ENCODE measurements around the gene GPI. TPM values are rescaled to one million over a fixed set of nuclear protein-coding genes. Genes with fewer than 3 reads are reported as not detected.

Gene GPI
- 263 and 319 TPM in 2 replicates for total RNA-seq (2014; rRNA removed)
- percentile 75 among the genes with signal in this experiment for Bru-seq, nascent RNA
- BruChase-seq, experiment 1, labeled RNA remaining after a 6-hour chase: percentile 85 among the genes with signal in this experiment
- percentile 78 among the genes with signal in this experiment for BruChase-seq, experiment 2, labeled RNA remaining after a 2-hour chase
- long read RNA-seq, full-length matches to known transcripts: 190 of 253 reads
- long read RNA-seq, partial matches to known transcripts: 48 of 253 reads
- long read RNA-seq, other reads (novel, unspliced or antisense): 15 of 253 reads

DNA sequence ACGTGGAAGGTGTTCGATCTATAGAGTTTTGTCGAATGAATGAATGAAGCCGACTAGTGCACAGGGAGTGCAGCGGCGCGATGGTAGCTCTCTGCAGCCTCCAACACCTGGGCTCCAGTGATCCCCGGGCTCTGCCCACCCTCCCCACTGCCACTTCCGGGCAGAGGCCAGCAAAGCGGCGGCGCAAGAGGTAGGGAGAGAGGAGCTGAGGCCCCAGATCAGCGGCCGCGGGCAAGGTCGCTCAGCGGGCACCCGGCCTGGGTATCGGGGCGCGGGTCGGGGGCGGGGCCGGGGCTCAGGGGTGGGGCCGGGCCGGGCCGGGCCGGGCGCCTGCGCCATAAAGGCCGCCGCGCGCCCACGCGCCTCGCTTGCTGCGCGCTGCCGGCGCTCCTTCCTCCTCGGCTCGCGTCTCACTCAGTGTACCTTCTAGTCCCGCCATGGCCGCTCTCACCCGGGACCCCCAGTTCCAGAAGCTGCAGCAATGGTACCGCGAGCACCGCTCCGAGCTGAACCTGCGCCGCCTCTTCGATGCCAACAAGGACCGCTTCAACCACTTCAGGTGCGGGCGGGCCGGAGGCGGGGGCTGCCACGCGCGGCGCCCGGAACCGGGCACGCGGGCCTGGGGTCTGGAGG, at the start of gene GPI:
TSS of gene GPI (plus strand) at position 367 of the 633 bp plus-strand sequence. CDS start at position 438, 71 bp downstream.
- ChIA-PET CTCF (no interaction called here), POLR2A (ENCODE audit: unreplicated experiment) (no interaction called here)
- peak within 1 kb of the TSS; percentile 87 for H2AFZ ChIP-seq (ENCODE audit: low read length)
- H3F3A ChIP-seq (ENCODE audit: low read length, unreplicated experiment): no peaks in the 10 kb centered on the region
- H4K20me1 ChIP-seq (ENCODE audit: low read length): peaks cover 21% of the 10 kb centered on the region; the same call in 1 of the 2 replicates
- H3K9me2 ChIP-seq (replicated peaks; ENCODE audit: low read length): no peaks in the 10 kb centered on the region
- no peak for TF ChIP-seq EZH2 (IDR thresholded peaks at IDR 0.05; ENCODE audit: low read length, unreplicated experiment)
- TF ChIP-seq CTCF (conservative IDR thresholded peaks at IDR 0.05; ENCODE audit: low read depth, low read length): no peak
- TF ChIP-seq EZH2phosphoT487 (IDR thresholded peaks at IDR 0.05; ENCODE audit: borderline replicate concordance, low read length): no peak
- peak within 1 kb of the TSS; percentile 86 for H3K9ac ChIP-seq (ENCODE audit: low read length)
- H3K4me1 ChIP-seq (ENCODE audit: insufficient read depth, low read length): peaks cover 17% of the 10 kb centered on the region
- intact Hi-C loops (cut with micrococcal nuclease): no loop called here
- no peaks in the 10 kb centered on the region for H3K27me3 ChIP-seq (ENCODE audit: low read length)
- no TSS peak for BruUV-seq (replicated peaks)
- DNase-seq (peak; percentile 42), ATAC-seq (peak; percentile 82)
- H3K36me3 ChIP-seq (ENCODE audit: low read depth, low read length): peaks cover 23% of the 10 kb centered on the region
- H3K27ac ChIP-seq (ENCODE audit: low read length): peak within 1 kb of the TSS; percentile 23; the same call in 1 of the 2 replicates
- H3K4me2 ChIP-seq (ENCODE audit: low read length): peak within 1 kb of the TSS; percentile 96
- peaks cover 46% of the 10 kb centered on the region for H3K79me2 ChIP-seq (ENCODE audit: low read length)
- peak within 1 kb of the TSS; percentile 96 for H3K4me3 ChIP-seq (ENCODE audit: low read length)
- H3K9me3 ChIP-seq (ENCODE audit: low read length): no peaks in the 10 kb centered on the region

- POLR2A ChIA-PET (ENCODE audit: unreplicated experiment): no interaction called here
- no peak overlapping the region for H3K9ac ChIP-seq (ENCODE audit: low read length)
- intact Hi-C loops (cut with micrococcal nuclease): no loop called here
- no peak overlapping the region for H3K4me2 ChIP-seq (ENCODE audit: low read length)
- H3K4me1 ChIP-seq (ENCODE audit: insufficient read depth, low read length): peaks cover 16% of the 10 kb centered on the region; the same call in 1 of the 2 replicates
- CTCF ChIA-PET: no interaction called here
- no peaks in the 10 kb centered on the region for H4K20me1 ChIP-seq (ENCODE audit: low read length)
- no TSS peak for BruUV-seq (replicated peaks)
- DNase-seq (no peak), ATAC-seq (no peak)
- H3K27me3 ChIP-seq (ENCODE audit: low read length): no peaks in the 10 kb centered on the region
- H3K9me3 ChIP-seq (ENCODE audit: low read length): no peaks in the 10 kb centered on the region
- H3K36me3 ChIP-seq (ENCODE audit: low read depth, low read length): no peaks in the 10 kb centered on the region
- H3K79me2 ChIP-seq (ENCODE audit: low read length): no peaks in the 10 kb centered on the region
- H3F3A ChIP-seq (ENCODE audit: low read length, unreplicated experiment): no peaks in the 10 kb centered on the region
- no peaks in the 10 kb centered on the region for H3K9me2 ChIP-seq (replicated peaks; ENCODE audit: low read length)
- no peak overlapping the region for H2AFZ ChIP-seq (ENCODE audit: low read length)
- no peak overlapping the region for H3K27ac ChIP-seq (ENCODE audit: low read length)
- H3K4me3 ChIP-seq (ENCODE audit: low read length): no peak overlapping the region
- TF ChIP-seq EZH2 (IDR thresholded peaks at IDR 0.05; ENCODE audit: low read length, unreplicated experiment) (no peak), EZH2phosphoT487 (IDR thresholded peaks at IDR 0.05; ENCODE audit: borderline replicate concordance, low read length) (no peak), CTCF (conservative IDR thresholded peaks at IDR 0.05; ENCODE audit: low read depth, low read length) (no peak)
These were observed 48.7 kb upstream of the GPI start for GRCh38 chr19:34316247-34316646.

Data from PC-3 (cell line).